Liver (tissue), 9 donors: ENCODE measurements around the gene AMBN. TPM values are rescaled to one million over a fixed set of nuclear protein-coding genes. Genes with fewer than 3 reads are reported as not detected.

Experiments used
- DNase-seq: peaks from one replicate; pipeline ENCODE4 v3.0.0-alpha.2; 2017; ENCODE audit warnings: low spot score
- H3K27ac ChIP-seq, 2 donors: one replicate each; pipeline ENCODE4 v1.7.0; 2013; ENCODE audit warnings: inconsistent platforms in 2 of 2, low read length in 2 of 2, control low read depth in 1 of 2, low read depth in 1 of 2, mild to moderate bottlenecking in 1 of 2
- H3K27me3 ChIP-seq, 4 donors: one replicate each; pipeline versions ENCODE4 v1.6.1 to v1.7.0; 2013; ENCODE audit warnings: low read length in 3 of 4, inconsistent platforms in 1 of 4, mild to moderate bottlenecking in 1 of 4, moderate library complexity in 1 of 4; ENCODE audit not compliant: control insufficient read depth in 4 of 4, insufficient read depth in 4 of 4
- H3K36me3 ChIP-seq, 4 donors: one replicate each; pipeline versions ENCODE4 v1.6.1 to v1.7.0; 2013; ENCODE audit warnings: low read length in 3 of 4, mild to moderate bottlenecking in 3 of 4, low read depth in 1 of 4, moderate library complexity in 1 of 4; ENCODE audit not compliant: control insufficient read depth in 4 of 4, insufficient read depth in 3 of 4
- H3K4me1 ChIP-seq, 4 donors: one replicate each; pipeline versions ENCODE4 v1.6.1 to v1.7.0; 2013; ENCODE audit warnings: low read length in 3 of 4, mild to moderate bottlenecking in 3 of 4, moderate library complexity in 1 of 4; ENCODE audit not compliant: control insufficient read depth in 4 of 4, insufficient read depth in 4 of 4
- H3K4me3 ChIP-seq, 3 donors: one replicate each; pipeline versions ENCODE4 v1.6.1 to v1.7.0; 2013; ENCODE audit warnings: low read length in 3 of 3, control low read depth in 1 of 3, low read depth in 1 of 3, mild to moderate bottlenecking in 1 of 3
- H3K9ac ChIP-seq, 2 donors: one replicate each; pipeline ENCODE4 v1.7.0; 2013; ENCODE audit warnings: low read length in 2 of 2, mild to moderate bottlenecking in 2 of 2, moderate library complexity in 2 of 2, control low read depth in 1 of 2, low read depth in 1 of 2
- H3K9me3 ChIP-seq, 4 donors: one replicate each; pipeline versions ENCODE4 v1.6.1 to v1.7.0; 2013; ENCODE audit warnings: low read length in 3 of 4; ENCODE audit not compliant: control insufficient read depth in 4 of 4
- EGR1 ChIP-seq, 2 donors: IDR thresholded peaks; 2 replicates each; pipeline ENCODE4 v1.6.1; 2016 to 2018; ENCODE audit warnings: antibody characterized with exemption in 2 of 2, low read depth in 2 of 2
- FOXA1 ChIP-seq: IDR thresholded peaks from 2 replicates; pipeline ENCODE4 v1.6.1; 2016; ENCODE audit warnings: antibody characterized with exemption
- FOXA2 ChIP-seq: IDR thresholded peaks from 2 replicates; pipeline ENCODE4 v1.6.1; 2016; ENCODE audit warnings: antibody characterized with exemption
- GABPA ChIP-seq, 2 donors: IDR thresholded peaks in 1 of 2; conservative IDR thresholded peaks in 1 of 2; 2 replicates each; pipeline ENCODE4 v1.6.1; 2016; ENCODE audit warnings: antibody characterized with exemption in 2 of 2, mild to moderate bottlenecking in 1 of 2, moderate library complexity in 1 of 2
- HNF4A ChIP-seq, 2 donors: conservative IDR thresholded peaks; 2 replicates each; pipeline ENCODE4 v1.6.1; 2016; ENCODE audit warnings: antibody characterized with exemption in 2 of 2, mild to moderate bottlenecking in 2 of 2
- NR2F2 ChIP-seq: IDR thresholded peaks from 2 replicates; pipeline ENCODE4 v1.6.1; 2016; ENCODE audit warnings: antibody characterized with exemption
- RAD21 ChIP-seq, 2 donors: IDR thresholded peaks; 2 replicates each; pipeline ENCODE4 v1.6.1; 2016; ENCODE audit warnings: antibody characterized with exemption in 2 of 2, mild to moderate bottlenecking in 2 of 2
- RXRA ChIP-seq, 2 donors: IDR thresholded peaks; 2 replicates each; pipeline ENCODE4 v1.6.1; 2017 to 2018; ENCODE audit warnings: antibody characterized with exemption in 2 of 2, mild to moderate bottlenecking in 1 of 2
- SP1 ChIP-seq: IDR thresholded peaks from 2 replicates; pipeline ENCODE4 v1.6.1; 2018; ENCODE audit warnings: antibody characterized with exemption, mild to moderate bottlenecking
- TAF1 ChIP-seq: conservative IDR thresholded peaks from 2 replicates; pipeline ENCODE4 v1.6.1; 2016; ENCODE audit warnings: antibody characterized with exemption, mild to moderate bottlenecking
- YY1 ChIP-seq: IDR thresholded peaks from 2 replicates; pipeline ENCODE4 v1.6.1; 2016; ENCODE audit warnings: antibody characterized with exemption, mild to moderate bottlenecking
- WGBS: extraction: QIAGEN DNeasy Blood & Tissue Kit; methylation state at CpG from one replicate; pipeline ENCODE4 v1.1.7; 2013; 5-methylcytosine and 5-hydroxymethylcytosine counted together
- polyA plus RNA-seq, 2 donors: library from polyadenylated mRNA; stranded (reverse) in 1 of 2; unstranded in 1 of 2; fragments of 200-250 nt in 1 of 2; fragments of >200 nt in 1 of 2; fragmentation: Nextera tagmentation in 1 of 2; extraction: Ambion mirVana in 1 of 2; gene quantifications; one replicate each; pipeline versions ENCODE4 v1.2.1 to v1.2.3, GENCODE V29; 2013 to 2015
- total RNA-seq, 2 donors: library from RNA; depleted of rRNA; stranded (reverse); fragments of >200 nt; gene quantifications; one replicate each; pipeline ENCODE4 v1.2.3, GENCODE V29; 2014
- TF ChIP-seq, protein P1 (sequence below): IDR thresholded peaks from 2 replicates; pipeline ENCODE4 v1.6.1; 2016; ENCODE audit warnings: antibody characterized with exemption
- TF ChIP-seq, protein P2 (sequence below): IDR thresholded peaks from 2 replicates; pipeline ENCODE4 v1.6.1; 2016; ENCODE audit warnings: antibody characterized with exemption, mild to moderate bottlenecking
- TF ChIP-seq, protein P3 (sequence below): IDR thresholded peaks from 2 replicates; pipeline ENCODE4 v1.6.1; 2016; ENCODE audit warnings: antibody characterized with exemption
- TF ChIP-seq, protein P4 (sequence below): fragments of 150-350 bp; IDR thresholded peaks from 2 replicates; pipeline ENCODE4 v1.5.1; 2017; ENCODE audit warnings: improper control_type of control experiment, low read depth, low read length; ENCODE audit not compliant: missing input control
- donor health status: healthy.
- donor health status: healthy.
- donor health status: healthy.
- donor health status: healthy.
- donor health status: healthy.

Gene AMBN
- total and polyA plus RNA-seq, 4 donors: not detected

DNA sequence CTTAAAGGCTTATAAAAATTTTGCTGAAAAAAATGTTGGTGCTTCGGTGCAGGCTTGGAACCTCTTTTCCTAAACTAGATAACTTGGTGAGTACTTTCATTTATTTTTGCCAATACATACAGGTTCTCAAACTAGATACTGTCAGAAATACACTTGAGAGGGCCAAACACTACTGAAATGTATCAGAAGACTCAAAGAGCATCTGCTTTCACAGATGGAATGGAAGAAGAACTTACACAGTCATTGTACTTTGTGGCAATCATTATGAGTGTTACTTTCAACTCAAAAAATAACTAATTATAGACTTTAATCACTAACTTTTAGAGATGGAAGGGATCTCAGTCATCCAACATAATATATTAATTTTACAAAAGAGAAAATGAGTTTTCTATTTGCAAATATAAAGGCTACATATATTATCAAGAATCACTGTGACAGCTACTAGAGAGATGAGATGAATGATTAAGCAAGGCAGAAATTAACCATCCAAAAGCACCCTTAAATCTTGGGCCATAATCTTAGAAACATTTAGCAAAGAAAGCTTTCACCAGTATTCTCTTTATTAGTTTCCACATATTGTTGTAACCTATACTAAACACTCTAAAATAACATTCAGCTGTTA, 37.5 kb downstream of the AMBN start:
- TF ChIP-seq NR2F2: no peak
- TF ChIP-seq HNF4A (conservative IDR thresholded peaks at IDR 0.05): no peak
- TF ChIP-seq, protein P1, sequence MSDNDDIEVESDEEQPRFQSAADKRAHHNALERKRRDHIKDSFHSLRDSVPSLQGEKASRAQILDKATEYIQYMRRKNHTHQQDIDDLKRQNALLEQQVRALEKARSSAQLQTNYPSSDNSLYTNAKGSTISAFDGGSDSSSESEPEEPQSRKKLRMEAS: no peak
- no peak for TF ChIP-seq RAD21 (IDR thresholded peaks at IDR 0.05)
- no peak for TF ChIP-seq EGR1 (IDR thresholded peaks at IDR 0.05; ENCODE audit: low read depth in 2 of 2)
- DNase-seq: no peak
- Histone ChIP-seq H3K4me3 (no peak overlapping the region), H3K4me1 (peaks cover 0 to 5% (median 0%) of the 10 kb centered on the region in 4 donors), H3K9ac (no peak overlapping the region), H3K36me3 (no peaks in the 10 kb centered on the region), H3K27ac (no peak overlapping the region), H3K27me3 (no peaks in the 10 kb centered on the region), H3K9me3 (no peaks in the 10 kb centered on the region)
- 88% methylated on average over 1 of the region's 1 CpG for WGBS

DNA sequence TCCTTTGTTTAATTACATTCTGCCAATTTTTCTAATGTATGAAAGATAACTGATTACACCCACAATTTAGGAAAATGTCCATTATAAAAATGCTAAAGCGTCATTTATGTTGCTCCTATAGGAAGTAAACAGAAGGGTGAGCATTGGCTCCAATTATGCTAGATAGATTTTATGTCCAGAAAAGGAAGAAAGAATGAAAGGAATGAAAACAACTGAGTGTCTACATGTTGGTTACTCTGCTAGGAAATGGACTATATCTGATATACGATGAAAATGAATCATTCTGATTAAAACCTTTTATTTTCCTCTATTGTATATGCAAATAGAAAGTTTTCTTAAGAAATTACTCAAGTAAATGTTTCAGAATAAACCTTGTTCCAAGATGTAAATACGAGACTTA, 38.1 kb downstream of the AMBN start:
- TF ChIP-seq TAF1: no peak
- TF ChIP-seq, protein P2, sequence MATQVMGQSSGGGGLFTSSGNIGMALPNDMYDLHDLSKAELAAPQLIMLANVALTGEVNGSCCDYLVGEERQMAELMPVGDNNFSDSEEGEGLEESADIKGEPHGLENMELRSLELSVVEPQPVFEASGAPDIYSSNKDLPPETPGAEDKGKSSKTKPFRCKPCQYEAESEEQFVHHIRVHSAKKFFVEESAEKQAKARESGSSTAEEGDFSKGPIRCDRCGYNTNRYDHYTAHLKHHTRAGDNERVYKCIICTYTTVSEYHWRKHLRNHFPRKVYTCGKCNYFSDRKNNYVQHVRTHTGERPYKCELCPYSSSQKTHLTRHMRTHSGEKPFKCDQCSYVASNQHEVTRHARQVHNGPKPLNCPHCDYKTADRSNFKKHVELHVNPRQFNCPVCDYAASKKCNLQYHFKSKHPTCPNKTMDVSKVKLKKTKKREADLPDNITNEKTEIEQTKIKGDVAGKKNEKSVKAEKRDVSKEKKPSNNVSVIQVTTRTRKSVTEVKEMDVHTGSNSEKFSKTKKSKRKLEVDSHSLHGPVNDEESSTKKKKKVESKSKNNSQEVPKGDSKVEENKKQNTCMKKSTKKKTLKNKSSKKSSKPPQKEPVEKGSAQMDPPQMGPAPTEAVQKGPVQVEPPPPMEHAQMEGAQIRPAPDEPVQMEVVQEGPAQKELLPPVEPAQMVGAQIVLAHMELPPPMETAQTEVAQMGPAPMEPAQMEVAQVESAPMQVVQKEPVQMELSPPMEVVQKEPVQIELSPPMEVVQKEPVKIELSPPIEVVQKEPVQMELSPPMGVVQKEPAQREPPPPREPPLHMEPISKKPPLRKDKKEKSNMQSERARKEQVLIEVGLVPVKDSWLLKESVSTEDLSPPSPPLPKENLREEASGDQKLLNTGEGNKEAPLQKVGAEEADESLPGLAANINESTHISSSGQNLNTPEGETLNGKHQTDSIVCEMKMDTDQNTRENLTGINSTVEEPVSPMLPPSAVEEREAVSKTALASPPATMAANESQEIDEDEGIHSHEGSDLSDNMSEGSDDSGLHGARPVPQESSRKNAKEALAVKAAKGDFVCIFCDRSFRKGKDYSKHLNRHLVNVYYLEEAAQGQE: no peak
- TF ChIP-seq, protein P1: no peak
- TF ChIP-seq FOXA2: no peak
- no peak for TF ChIP-seq NR2F2
- TF ChIP-seq, protein P3, sequence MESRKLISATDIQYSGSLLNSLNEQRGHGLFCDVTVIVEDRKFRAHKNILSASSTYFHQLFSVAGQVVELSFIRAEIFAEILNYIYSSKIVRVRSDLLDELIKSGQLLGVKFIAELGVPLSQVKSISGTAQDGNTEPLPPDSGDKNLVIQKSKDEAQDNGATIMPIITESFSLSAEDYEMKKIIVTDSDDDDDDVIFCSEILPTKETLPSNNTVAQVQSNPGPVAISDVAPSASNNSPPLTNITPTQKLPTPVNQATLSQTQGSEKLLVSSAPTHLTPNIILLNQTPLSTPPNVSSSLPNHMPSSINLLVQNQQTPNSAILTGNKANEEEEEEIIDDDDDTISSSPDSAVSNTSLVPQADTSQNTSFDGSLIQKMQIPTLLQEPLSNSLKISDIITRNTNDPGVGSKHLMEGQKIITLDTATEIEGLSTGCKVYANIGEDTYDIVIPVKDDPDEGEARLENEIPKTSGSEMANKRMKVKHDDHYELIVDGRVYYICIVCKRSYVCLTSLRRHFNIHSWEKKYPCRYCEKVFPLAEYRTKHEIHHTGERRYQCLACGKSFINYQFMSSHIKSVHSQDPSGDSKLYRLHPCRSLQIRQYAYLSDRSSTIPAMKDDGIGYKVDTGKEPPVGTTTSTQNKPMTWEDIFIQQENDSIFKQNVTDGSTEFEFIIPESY: no peak
- TF ChIP-seq FOXA1: no peak
- TF ChIP-seq YY1: no peak
- Histone ChIP-seq H3K27ac (no peak overlapping the region), H3K9ac (no peak overlapping the region), H3K4me3 (no peak overlapping the region), H3K27me3 (no peaks in the 10 kb centered on the region), H3K4me1 (peaks cover 0 to 7% (median 0%) of the 10 kb centered on the region in 4 donors), H3K9me3 (no peaks in the 10 kb centered on the region), H3K36me3 (no peaks in the 10 kb centered on the region)
- 78% methylated on average over 3 of the region's 3 CpGs for WGBS
- no peak for DNase-seq

DNA sequence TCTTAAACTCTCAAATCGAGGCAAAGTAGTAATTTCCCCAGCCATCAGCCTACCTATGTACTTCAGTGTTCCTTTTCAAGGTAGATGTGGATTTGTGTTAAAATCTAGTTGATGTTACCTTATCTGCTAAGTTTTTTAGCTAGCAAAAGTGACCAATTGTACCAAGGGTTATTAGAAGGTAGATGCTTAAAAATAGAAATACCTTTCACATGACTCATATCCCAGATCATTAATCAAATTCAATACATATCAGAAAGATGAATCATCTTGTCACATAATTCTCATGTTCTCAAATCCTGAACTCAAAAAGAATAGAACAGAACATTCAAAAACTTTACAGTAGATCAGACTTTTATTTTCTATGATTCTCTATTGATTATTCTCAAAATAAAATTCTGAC, 40.0 kb downstream of the AMBN start:
- no peaks in the 10 kb centered on the region for H3K9me3 ChIP-seq
- no peak overlapping the region for H3K9ac ChIP-seq
- H3K27me3 ChIP-seq: no peaks in the 10 kb centered on the region
- H3K4me3 ChIP-seq: no peak overlapping the region
- no peak overlapping the region for H3K27ac ChIP-seq
- WGBS: 89% methylated on average over 1 of the region's 1 CpG
- H3K4me1 ChIP-seq: peaks cover 0 to 9% (median under 1%) of the 10 kb centered on the region in 4 donors
- no peaks in the 10 kb centered on the region for H3K36me3 ChIP-seq
- DNase-seq: no peak
- TF ChIP-seq, protein P4, sequence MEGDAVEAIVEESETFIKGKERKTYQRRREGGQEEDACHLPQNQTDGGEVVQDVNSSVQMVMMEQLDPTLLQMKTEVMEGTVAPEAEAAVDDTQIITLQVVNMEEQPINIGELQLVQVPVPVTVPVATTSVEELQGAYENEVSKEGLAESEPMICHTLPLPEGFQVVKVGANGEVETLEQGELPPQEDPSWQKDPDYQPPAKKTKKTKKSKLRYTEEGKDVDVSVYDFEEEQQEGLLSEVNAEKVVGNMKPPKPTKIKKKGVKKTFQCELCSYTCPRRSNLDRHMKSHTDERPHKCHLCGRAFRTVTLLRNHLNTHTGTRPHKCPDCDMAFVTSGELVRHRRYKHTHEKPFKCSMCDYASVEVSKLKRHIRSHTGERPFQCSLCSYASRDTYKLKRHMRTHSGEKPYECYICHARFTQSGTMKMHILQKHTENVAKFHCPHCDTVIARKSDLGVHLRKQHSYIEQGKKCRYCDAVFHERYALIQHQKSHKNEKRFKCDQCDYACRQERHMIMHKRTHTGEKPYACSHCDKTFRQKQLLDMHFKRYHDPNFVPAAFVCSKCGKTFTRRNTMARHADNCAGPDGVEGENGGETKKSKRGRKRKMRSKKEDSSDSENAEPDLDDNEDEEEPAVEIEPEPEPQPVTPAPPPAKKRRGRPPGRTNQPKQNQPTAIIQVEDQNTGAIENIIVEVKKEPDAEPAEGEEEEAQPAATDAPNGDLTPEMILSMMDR: no peak
- no peak for TF ChIP-seq GABPA (IDR thresholded peaks at IDR 0.05 in 1 of 2, conservative IDR thresholded peaks at IDR 0.05 in 1 of 2)
- TF ChIP-seq HNF4A (conservative IDR thresholded peaks at IDR 0.05): no peak
- no peak for TF ChIP-seq SP1
- TF ChIP-seq, protein P1: no peak
- no peak for TF ChIP-seq RXRA (IDR thresholded peaks at IDR 0.05)
- TF ChIP-seq EGR1 (IDR thresholded peaks at IDR 0.05; ENCODE audit: low read depth in 2 of 2): no peak
